Erythroblast (primary cell): ENCODE data around the gene MAP9.

Source experiments
- GATA1 ChIP-seq: IDR thresholded peaks from 2 replicates; pipeline ENCODE4 v1.6.1; 2011; ENCODE audit warnings: low read depth, mild to moderate bottlenecking, control low read depth, low read length, moderate library complexity
- POLR2A ChIP-seq: IDR thresholded peaks from 2 replicates; pipeline ENCODE4 v1.6.1; 2011; ENCODE audit warnings: mild to moderate bottlenecking, low read length

DNA sequence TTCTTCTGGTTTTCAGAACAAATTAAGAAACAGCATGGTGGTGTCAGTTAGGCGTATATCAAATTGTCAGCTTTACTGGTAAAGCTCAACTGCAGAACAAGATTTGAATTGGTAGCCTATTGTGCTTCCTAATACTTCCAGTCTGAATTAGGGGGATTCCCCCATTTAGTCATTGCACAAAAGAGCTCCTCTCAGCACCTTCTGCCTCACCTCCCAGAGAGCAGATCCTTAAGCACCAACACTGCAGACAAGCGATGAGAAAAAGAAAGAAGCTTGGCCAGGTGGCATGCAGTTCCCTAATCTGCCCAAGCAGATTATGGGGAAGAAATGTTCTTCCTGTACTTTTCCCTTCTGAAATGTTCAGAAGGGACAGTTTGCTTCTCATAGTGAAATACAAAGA is 9.2 kb downstream of the MAP9 start:
- TF ChIP-seq POLR2A (no peak), GATA1 (no peak)
